Activated naive CD8-positive, alpha-beta T cell (primary cell): ENCODE measurements around the gene PSME3.

Source experiments
- H3K27ac Mint-ChIP-seq: one replicate; pipeline ENCODE4 v1.8.0; 2021; ENCODE audit warnings: mixed read lengths
- H3K27me3 Mint-ChIP-seq: one replicate; pipeline ENCODE4 v1.8.0; 2021; ENCODE audit warnings: mixed read lengths
- H3K36me3 Mint-ChIP-seq: one replicate; pipeline ENCODE4 v1.8.0; 2021; ENCODE audit warnings: mixed read lengths
- H3K4me1 Mint-ChIP-seq: one replicate; pipeline ENCODE4 v1.8.0; 2021; ENCODE audit warnings: low read depth, mixed read lengths
- H3K4me3 Mint-ChIP-seq: one replicate; pipeline ENCODE4 v1.8.0; 2021; ENCODE audit warnings: mild to moderate bottlenecking, mixed read lengths
- H3K9me3 Mint-ChIP-seq: one replicate; pipeline ENCODE4 v1.8.0; 2021; ENCODE audit warnings: low read depth, mixed read lengths

Gene PSME3

DNA sequence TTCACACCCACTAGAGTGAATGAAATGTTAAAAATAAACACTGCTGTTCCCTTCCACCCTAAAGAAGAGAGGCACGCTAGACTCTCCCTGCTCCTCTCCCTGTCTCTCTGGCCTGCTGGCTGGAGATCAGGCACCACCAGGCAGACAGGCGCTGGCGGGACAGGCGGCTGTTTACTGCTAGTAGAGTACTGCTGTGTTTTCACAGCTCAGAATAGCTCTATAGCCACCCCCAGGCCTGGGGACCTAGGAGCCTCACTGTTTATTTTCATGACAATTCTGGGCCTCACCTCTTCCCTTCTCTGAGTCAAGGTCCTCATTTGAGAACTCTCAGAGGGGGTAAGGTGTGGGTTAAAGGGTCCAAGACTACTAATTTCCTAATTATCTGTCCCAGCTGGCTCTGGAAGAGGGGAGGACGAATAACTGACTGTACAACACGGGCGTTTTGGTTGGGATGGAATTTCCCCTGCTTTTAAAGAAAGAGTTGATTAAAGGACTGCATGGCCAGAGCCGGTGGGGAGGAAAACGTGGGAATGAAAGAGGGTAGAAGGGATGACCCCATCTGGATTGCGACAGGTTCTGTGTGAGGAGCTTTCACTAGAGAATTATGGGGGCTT is 58.4 kb downstream of the PSME3 start:
- Mint-ChIP-seq H3K9me3 (no peaks in the 10 kb centered on the region), H3K4me1 (no peaks in the 10 kb centered on the region), H3K36me3 (no peaks in the 10 kb centered on the region), H3K4me3 (no peak overlapping the region), H3K27me3 (peaks cover 4% of the 10 kb centered on the region), H3K27ac (no peak overlapping the region)

DNA sequence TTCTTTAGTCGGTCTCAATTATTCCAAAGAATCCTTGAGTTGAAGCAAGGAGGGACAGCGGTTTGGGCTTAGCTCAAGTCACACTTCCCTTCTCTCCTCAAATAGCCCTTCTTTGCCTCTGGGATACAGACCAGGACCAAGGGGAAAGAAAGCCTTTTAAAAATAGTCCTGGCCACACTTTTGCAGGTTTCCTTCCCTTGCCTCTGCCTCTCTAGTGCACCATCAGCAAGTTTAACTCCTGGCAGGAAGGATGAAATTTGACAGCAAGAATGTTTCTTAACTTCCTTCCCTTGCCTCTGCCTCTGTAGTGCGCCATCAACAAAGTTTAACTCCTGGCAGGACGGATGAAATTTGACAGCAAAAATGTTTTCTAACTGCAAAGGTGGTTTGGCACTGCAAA is 60.2 kb downstream of the PSME3 start:
- H3K4me3 Mint-ChIP-seq = no peak overlapping the region
- no peaks in the 10 kb centered on the region for H3K4me1 Mint-ChIP-seq
- H3K27ac Mint-ChIP-seq = no peak overlapping the region
- H3K27me3 Mint-ChIP-seq = peaks cover 2% of the 10 kb centered on the region
- H3K36me3 Mint-ChIP-seq = no peaks in the 10 kb centered on the region
- H3K9me3 Mint-ChIP-seq = no peaks in the 10 kb centered on the region
